HG03064 (cell line): ENCODE data around the gene ORC5.
"Not testable (repeated sequence)": the region's sequence is repeated elsewhere in the genome, so short reads cannot be mapped to it uniquely, and the experiment has no call there.

Experiments
- ATAC-seq: cut with Tn5 transposase; IDR thresholded peaks from one replicate; pipeline ENCODE4 v1.9.1; 2021; ENCODE audit warnings: low read depth; ENCODE audit not compliant: unreplicated experiment

ORC5 gene

DNA sequence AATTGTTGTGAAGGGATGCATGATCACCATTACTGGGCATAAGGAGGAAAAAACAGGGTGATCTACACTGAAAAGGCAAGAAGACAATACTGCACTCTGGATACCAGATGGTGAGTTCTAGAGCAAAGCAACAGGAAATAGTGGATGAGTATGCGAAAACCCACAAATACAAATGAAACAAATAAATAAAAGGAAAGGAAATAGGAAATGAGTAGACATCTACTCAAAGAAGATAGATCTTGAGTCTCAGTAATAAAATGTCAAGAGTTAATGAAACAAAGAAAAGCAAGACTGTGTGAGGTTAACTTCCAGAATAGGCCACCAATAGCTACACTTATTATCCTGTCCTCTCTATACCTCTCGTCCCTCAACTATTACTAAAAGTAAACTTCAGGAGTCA lies 11.7 kb downstream of the ORC5 start:
- ATAC-seq, result no peak

DNA sequence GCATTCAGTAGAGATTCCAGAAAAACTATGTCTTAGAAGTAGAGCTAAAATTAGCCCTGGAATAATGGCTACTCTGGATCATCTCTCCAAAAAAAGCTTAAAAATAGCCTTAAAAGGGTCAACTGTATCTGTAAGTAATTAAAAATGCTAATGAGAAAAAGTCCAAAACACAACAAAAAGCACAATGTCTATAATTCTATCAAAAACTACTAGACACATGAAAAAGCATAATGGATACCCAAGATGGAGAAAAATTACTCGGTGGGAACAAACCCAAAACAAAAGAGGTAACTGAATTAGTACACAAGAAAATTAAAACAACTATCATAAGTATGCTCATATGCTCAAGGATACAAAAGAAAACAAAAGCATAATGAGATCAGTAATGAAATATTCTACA lies 15.4 kb downstream of the ORC5 start:
- no peak for ATAC-seq

GRCh38 chr7:104185346-104185745 lies 22.5 kb downstream of the ORC5 start:
- ATAC-seq, result no peak

DNA sequence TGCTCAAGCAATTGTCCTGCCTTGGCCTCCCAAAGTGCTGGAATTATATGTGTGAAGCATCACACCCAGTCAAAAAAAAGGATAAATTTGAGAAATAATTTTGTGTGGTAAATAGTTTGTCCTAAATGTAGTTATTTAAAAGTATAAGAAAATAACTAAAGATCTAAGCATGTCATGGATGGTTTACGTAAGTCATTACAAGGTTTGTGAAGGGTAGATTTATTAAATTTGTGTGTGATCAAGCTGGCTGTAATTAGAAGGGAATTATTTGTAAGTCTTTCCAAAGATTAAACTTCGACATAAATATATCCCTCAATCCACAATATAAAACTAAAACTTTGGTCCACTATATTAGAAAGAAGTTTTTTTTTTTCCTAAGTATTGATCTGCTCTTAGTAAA lies 28.6 kb downstream of the ORC5 start:
- ATAC-seq, result no peak

GRCh38 chr7:104177565-104178083 lies 30.2 kb downstream of the ORC5 start:
- not testable (repeated sequence) for ATAC-seq

GRCh38 chr7:104176332-104176731 lies 31.5 kb downstream of the ORC5 start:
- no peak for ATAC-seq

- ATAC-seq, result no peak
Observed at GRCh38 chr7:104175361-104175984, 32.3 kb downstream of the ORC5 start.

DNA sequence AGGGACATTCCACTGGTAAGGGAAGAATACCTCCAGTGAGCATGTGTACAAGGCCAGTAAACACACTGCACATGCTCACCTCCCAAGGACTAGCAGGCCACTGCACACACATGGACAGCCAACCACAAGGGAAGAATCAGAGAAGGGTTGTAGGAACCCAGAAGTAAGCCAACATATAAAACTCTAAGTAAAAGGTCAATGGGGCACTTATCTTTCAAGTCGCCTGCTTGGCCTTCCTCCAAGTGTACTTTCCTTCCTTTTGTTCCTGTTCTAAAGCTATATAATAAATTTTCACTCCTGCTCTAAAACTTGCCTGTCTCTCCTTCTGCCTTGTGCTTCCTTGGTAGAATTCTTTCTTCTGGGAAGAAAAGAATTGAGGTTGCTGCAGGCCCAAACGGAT lies 33.0 kb downstream of the ORC5 start:
- no peak for ATAC-seq

DNA sequence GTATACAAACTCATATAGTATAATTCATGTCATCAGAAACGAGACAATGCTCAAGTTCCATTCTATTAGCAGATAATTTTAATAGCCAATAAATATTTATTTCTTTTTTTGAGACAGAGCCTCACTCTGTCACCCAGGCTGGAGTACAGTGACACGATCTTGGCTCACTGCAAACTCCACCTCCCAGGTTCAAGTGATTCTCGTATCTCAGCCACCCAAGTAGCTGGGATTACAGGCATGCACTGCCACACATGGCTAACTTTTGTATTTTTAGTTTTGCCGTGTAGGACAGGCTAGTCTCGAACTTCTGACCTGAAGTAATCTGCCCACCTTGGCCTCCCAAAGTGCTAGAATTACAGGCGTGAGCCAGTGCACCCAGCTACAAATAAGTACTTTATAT lies 45.7 kb downstream of the ORC5 start:
- no peak for ATAC-seq

DNA sequence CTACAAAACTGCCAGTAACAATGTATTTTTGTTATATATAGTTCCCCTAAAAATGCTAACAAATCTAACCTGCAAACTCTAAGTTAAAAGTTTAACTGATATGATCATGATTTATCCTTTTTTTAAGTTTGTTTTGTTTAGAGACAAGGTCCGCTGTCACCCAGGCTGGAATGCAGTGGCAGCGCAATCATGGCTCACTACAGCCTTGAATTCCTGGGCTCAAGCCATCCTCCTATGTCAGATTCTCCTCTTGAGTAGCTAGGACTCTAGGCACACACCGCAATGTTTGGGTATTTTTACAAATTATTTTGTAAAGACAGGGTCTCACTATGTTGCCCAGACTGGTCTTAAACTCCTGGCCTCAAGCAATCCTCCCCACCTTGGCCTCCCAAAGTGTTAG lies 46.6 kb downstream of the ORC5 start:
- ATAC-seq, result no peak

DNA sequence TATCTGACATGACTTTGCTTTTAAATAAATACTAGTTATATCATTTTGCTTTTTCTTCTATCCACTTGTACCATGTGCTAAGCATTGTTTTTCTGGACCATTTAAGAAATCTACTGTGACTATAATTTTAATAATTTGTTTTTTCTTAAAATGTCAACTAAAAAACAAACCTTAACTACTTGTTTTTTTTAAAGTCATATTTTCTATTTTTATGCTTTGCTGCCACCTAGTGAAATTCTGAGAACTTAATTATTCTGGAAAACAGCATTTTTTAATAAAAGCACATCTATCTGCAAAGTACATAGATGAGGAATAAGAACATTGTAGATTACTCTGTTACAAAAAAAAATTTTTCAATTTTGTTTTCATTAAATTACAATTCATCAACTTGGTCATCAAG lies 47.4 kb downstream of the ORC5 start:
- no peak for ATAC-seq

DNA sequence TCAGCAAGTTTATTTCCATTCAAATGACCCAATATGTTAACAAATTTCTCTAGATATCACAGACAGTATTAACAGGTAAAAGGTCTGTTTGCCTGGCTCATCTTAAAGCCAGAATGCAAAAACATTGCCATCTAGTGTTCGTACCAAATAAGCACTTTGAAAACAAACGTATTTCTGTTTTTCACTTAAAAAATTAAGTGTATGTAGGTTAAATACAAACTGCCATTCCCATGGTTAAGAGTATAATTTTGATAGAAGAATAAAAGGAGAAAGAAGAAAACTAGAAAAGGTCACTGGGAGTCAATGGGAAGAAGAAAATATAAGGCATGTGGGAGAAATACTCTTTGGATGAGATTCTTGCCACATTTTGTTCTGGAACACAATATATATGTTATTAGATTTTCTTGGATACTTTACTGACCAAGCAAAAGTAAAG lies 51.0 kb downstream of the ORC5 start:
- ATAC-seq, result no peak

DNA sequence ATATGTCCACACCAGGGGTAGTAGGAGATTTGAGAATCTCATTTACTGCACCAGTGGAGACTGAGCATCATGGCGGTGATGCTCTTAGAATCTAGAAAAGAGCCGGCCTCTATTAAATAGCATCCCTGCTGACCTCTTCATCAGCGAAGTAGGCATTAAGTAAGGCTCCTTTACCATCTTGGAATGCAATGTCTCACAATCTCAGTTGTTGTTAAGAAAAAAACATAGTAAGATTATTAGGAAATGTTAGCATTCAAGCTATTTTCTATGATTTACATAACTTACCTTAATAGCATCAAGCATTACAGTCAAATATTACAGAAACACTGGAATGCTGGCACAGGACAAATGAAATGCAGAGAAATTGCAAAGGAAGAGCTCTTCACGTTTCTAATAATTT lies 54.5 kb downstream of the ORC5 start:
- no peak for ATAC-seq

DNA sequence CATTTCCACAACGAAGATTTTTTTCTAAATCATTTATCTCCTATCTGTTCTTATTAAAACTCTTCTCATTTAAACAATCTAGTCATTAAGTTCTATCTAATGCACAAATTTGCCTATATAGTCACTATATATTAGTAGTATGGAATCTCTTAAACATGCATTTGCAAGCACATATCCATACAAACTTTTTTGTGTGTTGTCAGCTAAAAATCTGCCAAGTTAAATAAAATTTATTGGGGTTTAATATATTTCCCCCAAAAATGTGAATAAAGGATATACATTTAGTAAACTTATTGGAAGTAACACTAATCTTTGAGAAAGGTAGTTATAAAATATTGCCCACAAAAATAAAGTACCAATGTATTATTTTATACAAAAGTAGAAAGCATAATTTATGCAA lies 55.3 kb downstream of the ORC5 start:
- ATAC-seq, result no peak

GRCh38 chr7:104150470-104150869 lies 57.3 kb downstream of the ORC5 start:
- no peak for ATAC-seq

GRCh38 chr7:104149822-104150221 lies 58.0 kb downstream of the ORC5 start:
- ATAC-seq, result no peak

- ATAC-seq, result no peak
Observed at GRCh38 chr7:104142147-104142546, 65.7 kb downstream of the ORC5 start.

DNA sequence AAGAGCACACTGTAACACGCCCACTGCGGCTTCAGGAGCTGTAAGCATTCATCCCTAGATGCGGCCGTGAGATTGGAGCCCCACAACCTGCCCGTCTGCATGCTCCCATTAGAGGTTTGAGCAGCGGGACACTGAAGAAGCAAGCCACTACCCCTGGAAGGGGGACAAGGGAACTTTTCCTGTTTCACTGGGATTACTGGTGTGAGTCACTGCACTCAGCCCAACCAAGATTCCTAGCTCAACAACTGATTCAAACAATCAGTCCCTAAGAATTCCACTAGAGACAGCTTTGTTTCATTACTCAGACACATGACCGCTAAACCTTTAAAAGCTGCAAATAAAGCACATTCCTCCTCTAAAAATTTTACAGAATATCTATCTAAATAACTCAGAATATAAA lies 69.8 kb downstream of the ORC5 start:
- no peak for ATAC-seq

GRCh38 chr7:104137511-104137910 lies 70.3 kb downstream of the ORC5 start:
- ATAC-seq, result no peak

DNA sequence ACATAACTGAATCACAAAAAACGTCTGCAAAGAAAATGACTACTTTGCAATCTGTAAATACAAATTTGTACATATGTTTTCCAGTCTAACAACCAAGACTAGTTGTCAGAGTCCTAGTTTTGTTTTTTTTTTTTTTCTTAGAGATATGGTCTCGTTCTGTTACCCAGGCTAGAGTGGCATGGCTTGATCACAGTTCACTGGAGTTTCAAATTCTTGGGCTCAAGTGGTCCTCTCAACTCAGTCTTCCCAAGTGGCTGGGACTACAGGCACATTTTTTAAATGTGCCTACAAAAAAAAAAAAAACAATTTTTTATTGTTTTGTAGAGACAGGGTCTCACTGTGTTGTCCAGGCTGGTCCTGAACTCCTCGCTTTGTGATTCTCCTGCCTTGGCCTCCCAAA lies 70.8 kb downstream of the ORC5 start:
- ATAC-seq, result no peak

GRCh38 chr7:104136561-104136960 lies 71.3 kb downstream of the ORC5 start:
- no peak for ATAC-seq

DNA sequence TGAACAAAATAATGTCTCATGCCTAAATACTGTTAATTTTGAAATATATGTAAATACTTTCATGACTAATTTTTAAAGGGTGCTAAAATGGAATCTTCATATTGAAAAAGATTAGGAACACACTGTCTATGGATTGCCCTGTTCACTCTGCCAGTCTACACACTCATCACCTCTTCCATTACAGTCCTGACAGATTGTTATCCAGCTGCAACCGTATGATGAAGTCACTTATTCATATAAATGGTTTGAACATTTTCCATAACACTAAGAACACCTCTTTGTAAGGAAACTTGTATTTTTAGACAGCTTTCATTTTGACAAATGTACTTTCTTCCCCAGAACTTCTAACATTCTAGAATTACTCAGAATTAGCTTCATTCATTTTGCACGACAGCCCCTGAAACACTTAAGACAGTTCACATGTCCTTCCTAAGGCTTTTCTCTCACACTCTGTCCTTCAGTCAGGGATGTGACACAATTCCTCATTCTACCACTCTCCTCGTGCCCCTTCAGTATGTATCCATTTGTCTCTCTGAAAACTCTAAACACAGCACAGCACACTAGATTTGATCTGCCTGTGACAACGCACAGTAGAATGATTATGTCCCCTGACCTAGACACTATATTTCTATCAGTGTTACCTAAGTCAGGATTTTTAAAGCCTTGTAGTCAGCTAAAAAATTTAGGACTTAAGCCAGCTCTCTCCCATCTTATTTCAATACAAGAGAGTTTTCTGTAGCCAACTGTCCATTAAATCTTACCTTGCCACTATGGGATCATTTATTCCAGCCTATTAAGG lies 71.9 kb downstream of the ORC5 start:
- no peak for ATAC-seq
